ENCODE data around the gene ADM. TPM values are rescaled to one million over a fixed set of nuclear protein-coding genes. Genes with fewer than 3 reads are reported as not detected.

The ADM gene
- total and polyA plus RNA-seq, 2 experiments from 2014 or later, result 75.8 to 95.9 TPM

GRCh38 chr11:10329356-10329755 is 24.5 kb downstream of the ADM start:
- peaks cover 34% of the 10 kb centered on the region for H3K9me2 ChIP-seq (ENCODE audit: insufficient read depth)
- no peak overlapping the region for H3K4me3 ChIP-seq
- H3F3A ChIP-seq (replicated peaks; ENCODE audit: low read depth), result no peaks in the 10 kb centered on the region
- Mint-ChIP-seq H3K9me3 (peaks cover 3% of the 10 kb centered on the region; the same call in 1 of the 3 replicates), H3K36me3 (ENCODE audit: low read depth) (peaks cover 7% of the 10 kb centered on the region; the same call in 1 of the 3 replicates), H3K27me3 (ENCODE audit: insufficient read depth, low read depth, poor library complexity) (peaks cover 5% of the 10 kb centered on the region), H3K4me1 (peaks cover 8% of the 10 kb centered on the region; the same call in 2 of the 3 replicates), H3K27ac (no peak overlapping the region), H3K4me3 (no peak overlapping the region)
- no peak for TF ChIP-seq CTCF (conservative IDR thresholded peaks at IDR 0.05; ENCODE audit: low read depth in 2 of 2)
- TF ChIP-seq ZNF331 (CRISPR knock-in tag; IDR thresholded peaks at IDR 0.05; ENCODE audit: low read depth), result no peak
- H3K27me3 ChIP-seq (ENCODE audit: insufficient read depth), result no peaks in the 10 kb centered on the region
- no peak overlapping the region for H3K4me2 ChIP-seq
- no peaks in the 10 kb centered on the region for H3K36me3 ChIP-seq (ENCODE audit: insufficient read depth)
- H3K4me1 ChIP-seq (ENCODE audit: insufficient read depth), result peaks cover 3% of the 10 kb centered on the region
- H4K20me1 ChIP-seq (replicated peaks; ENCODE audit: insufficient read depth), result no peaks in the 10 kb centered on the region
- no peaks in the 10 kb centered on the region for H3K79me2 ChIP-seq (replicated peaks; ENCODE audit: insufficient read depth)
- H2AFZ ChIP-seq, result no peak overlapping the region
- no peak overlapping the region for H3K27ac ChIP-seq (ENCODE audit: low read depth)
- DNase-seq (ENCODE audit: low spot score) (no peak), ATAC-seq (no peak)

- Mint-ChIP-seq H3K4me3 (no peak overlapping the region), H3K4me1 (peaks cover 5% of the 10 kb centered on the region; the same call in 2 of the 3 replicates), H3K27ac (no peak overlapping the region), H3K9me3 (peaks cover 3% of the 10 kb centered on the region; the same call in 1 of the 3 replicates), H3K27me3 (ENCODE audit: insufficient read depth, low read depth, poor library complexity) (peaks cover 5% of the 10 kb centered on the region), H3K36me3 (ENCODE audit: low read depth) (peaks cover 7% of the 10 kb centered on the region; the same call in 1 of the 3 replicates)
- H3K27me3 ChIP-seq (ENCODE audit: insufficient read depth), result no peaks in the 10 kb centered on the region
- ATAC-seq, result no peak
- H2AFZ ChIP-seq, result no peak overlapping the region
- H3K4me1 ChIP-seq (ENCODE audit: insufficient read depth), result peaks cover 3% of the 10 kb centered on the region; the same call in 1 of the 2 replicates
- DNase-seq (ENCODE audit: low spot score), result no peak
- no peak overlapping the region for H3K4me2 ChIP-seq
- H3K9me2 ChIP-seq (ENCODE audit: insufficient read depth), result peaks cover 38% of the 10 kb centered on the region
- H3K36me3 ChIP-seq (ENCODE audit: insufficient read depth), result no peaks in the 10 kb centered on the region
- H4K20me1 ChIP-seq (replicated peaks; ENCODE audit: insufficient read depth), result no peaks in the 10 kb centered on the region
- no peaks in the 10 kb centered on the region for H3F3A ChIP-seq (replicated peaks; ENCODE audit: low read depth)
- H3K79me2 ChIP-seq (replicated peaks; ENCODE audit: insufficient read depth), result no peaks in the 10 kb centered on the region
- no peak overlapping the region for H3K4me3 ChIP-seq
- H3K27ac ChIP-seq (ENCODE audit: low read depth), result no peak overlapping the region
- no peak for TF ChIP-seq CREB1 (CRISPR knock-in tag; IDR thresholded peaks at IDR 0.05; ENCODE audit: low read depth)
- no peak for TF ChIP-seq STAT1 (IDR thresholded peaks at IDR 0.05; ENCODE audit: unreplicated experiment)
- TF ChIP-seq ZNF462 (CRISPR knock-in tag; IDR thresholded peaks at IDR 0.05), result no peak
- no peak for TF ChIP-seq ETS1 (IDR thresholded peaks at IDR 0.05)
- TF ChIP-seq NANOG (IDR thresholded peaks at IDR 0.05; ENCODE audit: borderline replicate concordance), result no peak
- TF ChIP-seq EZH2phosphoT487 (IDR thresholded peaks at IDR 0.05; ENCODE audit: unreplicated experiment), result no peak
- no peak for TF ChIP-seq POLR2AphosphoS5 (IDR thresholded peaks at IDR 0.05; ENCODE audit: low read depth)
- no peak for TF ChIP-seq EZH2 (IDR thresholded peaks at IDR 0.05; ENCODE audit: low read depth, unreplicated experiment)
- no peak for TF ChIP-seq ZNF114 (CRISPR knock-in tag; IDR thresholded peaks at IDR 0.05)
- TF ChIP-seq CTCF (conservative IDR thresholded peaks at IDR 0.05; ENCODE audit: low read depth in 2 of 2), result no peak
Observed at GRCh38 chr11:10329935-10330334, 25.1 kb downstream of the ADM start.
